ENCODE results near the gene ADAMTS13.

The ADAMTS13 gene

GRCh38 chr9:133472277-133472645, 50.1 kb downstream of the ADAMTS13 start:
- Histone ChIP-seq H3K9me2 (ENCODE audit: low read depth, low read length) (no peaks in the 10 kb centered on the region), H3K79me2 (ENCODE audit: insufficient read depth, low read length) (no peaks in the 10 kb centered on the region), H3K4me3 (ENCODE audit: low read depth, low read length, poor library complexity, severe bottlenecking) (no peak overlapping the region), H3K9me3 (ENCODE audit: low read length) (no peaks in the 10 kb centered on the region), H3K27ac (ENCODE audit: low read depth, low read length, poor library complexity, severe bottlenecking) (no peak overlapping the region), H3K27me3 (ENCODE audit: insufficient read depth, low read length) (no peaks in the 10 kb centered on the region; the same call in 1 of the 2 replicates), H3K9ac (ENCODE audit: low read length) (no peak overlapping the region), H2AFZ (ENCODE audit: low read length) (no peak overlapping the region), H4K20me1 (ENCODE audit: insufficient read depth, low read length) (no peaks in the 10 kb centered on the region), H3F3A (ENCODE audit: insufficient read depth, low read length) (no peaks in the 10 kb centered on the region), H3K36me3 (ENCODE audit: insufficient read depth, low read length) (peaks cover 25% of the 10 kb centered on the region), H3K4me2 (ENCODE audit: low read length) (no peak overlapping the region), H3K4me1 (ENCODE audit: insufficient read depth, low read length, severe bottlenecking) (no peaks in the 10 kb centered on the region)
- TF ChIP-seq EZH2 (IDR thresholded peaks at IDR 0.05; ENCODE audit: borderline replicate concordance, low read length) (no peak), CTCF (IDR thresholded peaks at IDR 0.05; ENCODE audit: low read length) (no peak)

GRCh38 chr9:133472753-133473378, 50.7 kb downstream of the ADAMTS13 start:
- Histone ChIP-seq H3K4me3 (ENCODE audit: low read depth, low read length, poor library complexity, severe bottlenecking) (no peak overlapping the region), H3K9me2 (ENCODE audit: low read depth, low read length) (no peaks in the 10 kb centered on the region), H3K36me3 (ENCODE audit: insufficient read depth, low read length) (peaks cover 25% of the 10 kb centered on the region), H3K9me3 (ENCODE audit: low read length) (no peaks in the 10 kb centered on the region), H3K79me2 (ENCODE audit: insufficient read depth, low read length) (no peaks in the 10 kb centered on the region), H3K27me3 (ENCODE audit: insufficient read depth, low read length) (no peaks in the 10 kb centered on the region; the same call in 1 of the 2 replicates), H3K4me1 (ENCODE audit: insufficient read depth, low read length, severe bottlenecking) (peaks cover 5% of the 10 kb centered on the region), H3F3A (ENCODE audit: insufficient read depth, low read length) (no peaks in the 10 kb centered on the region), H2AFZ (ENCODE audit: low read length) (no peak overlapping the region), H4K20me1 (ENCODE audit: insufficient read depth, low read length) (no peaks in the 10 kb centered on the region), H3K4me2 (ENCODE audit: low read length) (no peak overlapping the region), H3K9ac (ENCODE audit: low read length) (no peak overlapping the region), H3K27ac (ENCODE audit: low read depth, low read length, poor library complexity, severe bottlenecking) (no peak overlapping the region)
- TF ChIP-seq CTCF (IDR thresholded peaks at IDR 0.05; ENCODE audit: low read length) = no peak
- TF ChIP-seq EZH2 (IDR thresholded peaks at IDR 0.05; ENCODE audit: borderline replicate concordance, low read length) = no peak

- H3K36me3 ChIP-seq (ENCODE audit: insufficient read depth, low read length) = peaks cover 25% of the 10 kb centered on the region
- no peaks in the 10 kb centered on the region for H3F3A ChIP-seq (ENCODE audit: insufficient read depth, low read length)
- no peaks in the 10 kb centered on the region for H3K9me2 ChIP-seq (ENCODE audit: low read depth, low read length)
- no peaks in the 10 kb centered on the region for H3K9me3 ChIP-seq (ENCODE audit: low read length)
- no peak overlapping the region for H3K9ac ChIP-seq (ENCODE audit: low read length)
- TF ChIP-seq CTCF (IDR thresholded peaks at IDR 0.05; ENCODE audit: low read length) = no peak
- no peak for TF ChIP-seq EZH2 (IDR thresholded peaks at IDR 0.05; ENCODE audit: borderline replicate concordance, low read length)
- H3K4me2 ChIP-seq (ENCODE audit: low read length) = no peak overlapping the region
- H3K4me3 ChIP-seq (ENCODE audit: low read depth, low read length, poor library complexity, severe bottlenecking) = no peak overlapping the region
- no peaks in the 10 kb centered on the region for H4K20me1 ChIP-seq (ENCODE audit: insufficient read depth, low read length)
- H3K27me3 ChIP-seq (ENCODE audit: insufficient read depth, low read length) = no peaks in the 10 kb centered on the region
- no peak overlapping the region for H2AFZ ChIP-seq (ENCODE audit: low read length)
- H3K79me2 ChIP-seq (ENCODE audit: insufficient read depth, low read length) = no peaks in the 10 kb centered on the region
- H3K27ac ChIP-seq (ENCODE audit: low read depth, low read length, poor library complexity, severe bottlenecking) = no peak overlapping the region
- H3K4me1 ChIP-seq (ENCODE audit: insufficient read depth, low read length, severe bottlenecking) = peaks cover 12% of the 10 kb centered on the region
These were observed 51.6 kb downstream of the ADAMTS13 start for GRCh38 chr9:133473743-133474142.
